Muscle layer of duodenum (tissue), 2 donors: ENCODE measurements around the gene LMTK2.
"Not testable (repeated sequence)": the region's sequence is repeated elsewhere in the genome, so short reads cannot be mapped to it uniquely, and the experiment has no call there.

ENCODE experiments used
- H3K27ac ChIP-seq: one replicate; pipeline ENCODE4 v1.7.0; 2013; ENCODE audit warnings: mild to moderate bottlenecking, low read length
- H3K27me3 ChIP-seq: one replicate; pipeline ENCODE4 v1.7.0; 2013; ENCODE audit warnings: low read depth, mild to moderate bottlenecking, control low read depth, low read length
- H3K36me3 ChIP-seq, 2 donors: one replicate each; pipeline ENCODE4 v1.7.0; 2013; ENCODE audit warnings: low read length in 2 of 2, control low read depth in 1 of 2, mild to moderate bottlenecking in 1 of 2; ENCODE audit not compliant: insufficient read depth in 2 of 2, control insufficient read depth in 1 of 2
- H3K4me1 ChIP-seq, 2 donors: one replicate each; pipeline ENCODE4 v1.7.0; 2013; ENCODE audit warnings: low read length in 2 of 2, mild to moderate bottlenecking in 2 of 2, control low read depth in 1 of 2, moderate library complexity in 1 of 2; ENCODE audit not compliant: insufficient read depth in 2 of 2, control insufficient read depth in 1 of 2
- H3K4me3 ChIP-seq, 2 donors: one replicate each; pipeline ENCODE4 v1.7.0; 2013; ENCODE audit warnings: low read length in 2 of 2, low read depth in 1 of 2, mild to moderate bottlenecking in 1 of 2
- H3K9me3 ChIP-seq, 2 donors: one replicate each; pipeline ENCODE4 v1.7.0; 2013; ENCODE audit warnings: low read length in 2 of 2, control low read depth in 1 of 2, mild to moderate bottlenecking in 1 of 2; ENCODE audit not compliant: control insufficient read depth in 1 of 2
- donor health status: healthy.

The LMTK2 gene

DNA sequence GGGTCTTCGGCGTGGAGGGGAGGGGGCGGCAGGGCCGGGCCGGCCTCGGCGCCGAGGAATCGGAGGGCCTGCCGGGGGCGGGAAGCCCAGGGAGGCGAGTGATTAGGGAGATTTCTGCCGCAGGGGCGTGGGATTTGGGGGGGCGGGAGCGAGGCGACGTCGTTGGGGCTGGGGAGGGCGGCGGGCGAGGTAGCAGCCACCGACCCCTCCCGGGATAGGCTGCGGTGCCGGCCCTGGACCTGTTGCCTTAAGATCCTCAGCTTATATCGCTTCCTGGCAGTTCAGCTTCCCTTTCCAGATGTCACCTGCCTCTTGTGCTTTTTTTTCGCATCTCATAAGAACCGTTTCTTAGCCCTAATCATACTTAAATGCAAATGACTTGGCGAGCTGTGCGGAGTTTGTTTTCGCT, 655 bp downstream of the LMTK2 start:
- no peaks in the 10 kb centered on the region for H3K27me3 ChIP-seq
- H3K9me3 ChIP-seq = peaks cover 0 to 1% of the 10 kb centered on the region in 2 donors
- peaks cover 8 to 11% of the 10 kb centered on the region in 2 donors for H3K4me1 ChIP-seq
- peak overlapping the region; percentile 49 for H3K27ac ChIP-seq
- no peaks in the 10 kb centered on the region for H3K36me3 ChIP-seq
- peak overlapping the region; percentile 90 to 97 for H3K4me3 ChIP-seq

GRCh38 chr7:98110249-98111022, 3.8 kb downstream of the LMTK2 start:
- H3K27me3 ChIP-seq = no peaks in the 10 kb centered on the region
- no peak overlapping the region for H3K27ac ChIP-seq
- peaks cover 8 to 11% of the 10 kb centered on the region in 2 donors for H3K4me1 ChIP-seq

GRCh38 chr7:98112077-98112476, 5.4 kb downstream of the LMTK2 start:
- Histone ChIP-seq H3K4me1 (peaks cover 8 to 11% of the 10 kb centered on the region in 2 donors), H3K27me3 (no peaks in the 10 kb centered on the region), H3K9me3 (no peaks in the 10 kb centered on the region), H3K4me3 (no peak overlapping the region), H3K36me3 (no peaks in the 10 kb centered on the region), H3K27ac (no peak overlapping the region)

More at GRCh38 chr7:98110249-98111022, 3.8 kb downstream of the LMTK2 start:
- no peaks in the 10 kb centered on the region for H3K9me3 ChIP-seq
- no peak overlapping the region for H3K4me3 ChIP-seq
- no peaks in the 10 kb centered on the region for H3K36me3 ChIP-seq

- H3K27ac ChIP-seq = no peak overlapping the region
- no peaks in the 10 kb centered on the region for H3K36me3 ChIP-seq
- H3K4me1 ChIP-seq = peaks cover 0 to 12% of the 10 kb centered on the region in 2 donors
- no peaks in the 10 kb centered on the region for H3K9me3 ChIP-seq
- no peak overlapping the region for H3K4me3 ChIP-seq
- no peaks in the 10 kb centered on the region for H3K27me3 ChIP-seq
Measured at GRCh38 chr7:98115746-98116525, 9.3 kb downstream of the LMTK2 start.

DNA sequence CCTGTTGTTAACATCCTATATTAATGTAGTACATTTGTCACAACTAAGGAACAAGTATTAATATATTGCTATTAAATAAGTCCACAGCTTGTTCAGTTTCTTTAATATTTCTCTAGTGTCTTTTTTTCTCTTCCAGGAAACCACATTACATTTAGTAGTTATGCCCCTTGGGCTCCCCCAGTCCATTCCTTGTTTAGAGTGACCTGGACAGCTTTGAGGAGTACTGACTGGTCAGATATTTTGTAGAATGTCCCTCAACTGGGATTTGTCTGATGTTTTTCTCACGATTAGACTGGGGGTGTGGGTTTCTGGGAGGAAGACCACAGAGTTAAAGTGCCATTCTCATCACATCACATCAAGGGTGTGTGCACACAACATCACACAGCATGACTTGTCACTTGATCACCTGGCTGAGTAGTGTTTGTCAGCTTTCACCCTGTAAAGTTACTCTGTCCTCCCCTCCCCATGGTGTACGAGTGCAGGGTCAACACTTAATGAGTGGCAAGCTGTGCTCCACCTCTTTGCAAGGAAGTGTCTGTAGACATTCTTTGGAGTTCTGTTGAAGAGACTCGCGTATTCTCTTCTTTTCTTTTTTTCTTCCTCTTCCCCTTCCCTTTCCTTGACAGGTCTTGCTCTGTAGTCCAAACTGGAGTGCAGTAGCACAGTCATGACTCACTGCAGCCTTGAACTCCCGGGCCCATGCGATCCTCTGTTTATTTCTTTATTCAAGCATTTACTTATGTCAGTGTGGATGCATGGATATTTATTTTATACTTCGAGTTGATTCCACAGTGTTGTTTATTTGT, 10.2 kb downstream of the LMTK2 start:
- Histone ChIP-seq H3K9me3 (no peaks in the 10 kb centered on the region), H3K27me3 (no peaks in the 10 kb centered on the region), H3K27ac (no peak overlapping the region), H3K4me1 (peaks cover 0 to 12% of the 10 kb centered on the region in 2 donors), H3K4me3 (no peak overlapping the region), H3K36me3 (no peaks in the 10 kb centered on the region)

DNA sequence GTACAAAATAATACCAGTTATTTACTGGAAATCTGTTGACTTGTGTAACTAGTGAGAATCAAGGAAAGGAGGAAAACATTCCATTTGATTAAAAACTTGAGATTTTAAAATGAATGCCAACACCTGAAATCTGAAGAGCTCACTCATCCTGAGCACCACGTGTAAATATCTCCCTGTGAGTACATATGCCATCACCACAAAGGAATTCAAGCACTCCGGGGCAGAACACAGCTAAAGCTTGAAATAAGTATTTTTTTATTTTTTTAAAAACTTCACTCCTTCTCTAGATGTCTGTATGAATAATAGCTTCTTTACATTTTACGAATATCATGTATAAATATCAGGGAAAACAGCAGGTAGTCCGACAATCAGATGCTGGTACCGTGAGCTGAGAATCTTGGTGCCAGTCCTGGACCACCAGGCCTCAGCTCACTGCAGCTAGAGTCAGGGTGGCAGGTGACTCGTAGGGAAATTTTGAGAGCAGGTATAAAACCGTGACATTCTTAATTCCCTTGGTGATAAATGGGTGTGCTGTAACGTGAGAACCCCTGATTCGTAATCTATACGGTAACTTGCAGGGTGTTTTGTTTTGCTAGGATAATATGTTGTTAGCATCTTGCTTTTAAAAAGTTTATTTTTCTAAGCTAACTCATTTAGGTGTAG, 12.7 kb downstream of the LMTK2 start:
- Histone ChIP-seq H3K27ac (no peak overlapping the region), H3K9me3 (no peaks in the 10 kb centered on the region), H3K36me3 (no peaks in the 10 kb centered on the region), H3K4me1 (peaks cover 0 to 12% of the 10 kb centered on the region in 2 donors), H3K4me3 (no peak overlapping the region), H3K27me3 (no peaks in the 10 kb centered on the region)

GRCh38 chr7:98120559-98120958, 13.9 kb downstream of the LMTK2 start:
- Histone ChIP-seq H3K9me3 (no peaks in the 10 kb centered on the region), H3K4me3 (no peak overlapping the region), H3K4me1 (peaks cover 0 to 12% of the 10 kb centered on the region in 2 donors), H3K27ac (no peak overlapping the region), H3K36me3 (no peaks in the 10 kb centered on the region), H3K27me3 (no peaks in the 10 kb centered on the region)

DNA sequence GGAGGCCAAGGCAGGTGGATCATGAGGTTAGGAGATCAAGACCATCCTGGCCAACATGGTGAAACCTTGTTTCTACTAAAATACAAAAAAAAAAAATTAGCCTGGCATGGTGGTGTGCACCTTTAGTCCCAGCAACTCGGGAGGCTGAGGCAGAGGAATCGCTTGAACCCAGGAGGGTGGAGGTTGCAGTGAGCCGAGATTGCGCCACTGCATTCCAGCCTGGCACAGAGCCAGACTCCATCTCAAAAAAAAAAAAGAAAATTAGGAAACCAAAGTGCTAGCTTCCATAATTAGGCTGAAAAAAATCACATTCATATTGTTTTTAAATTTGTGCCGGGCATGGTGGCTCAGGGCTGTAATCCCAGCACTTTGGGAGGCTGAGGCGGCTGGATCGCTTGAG, 14.7 kb downstream of the LMTK2 start:
- not testable (repeated sequence) for H3K27me3 ChIP-seq, H3K9me3 ChIP-seq, H3K4me3 ChIP-seq, H3K36me3 ChIP-seq, H3K27ac ChIP-seq
- peaks cover 0 to 12% of the 10 kb centered on the region in 2 donors for H3K4me1 ChIP-seq

DNA sequence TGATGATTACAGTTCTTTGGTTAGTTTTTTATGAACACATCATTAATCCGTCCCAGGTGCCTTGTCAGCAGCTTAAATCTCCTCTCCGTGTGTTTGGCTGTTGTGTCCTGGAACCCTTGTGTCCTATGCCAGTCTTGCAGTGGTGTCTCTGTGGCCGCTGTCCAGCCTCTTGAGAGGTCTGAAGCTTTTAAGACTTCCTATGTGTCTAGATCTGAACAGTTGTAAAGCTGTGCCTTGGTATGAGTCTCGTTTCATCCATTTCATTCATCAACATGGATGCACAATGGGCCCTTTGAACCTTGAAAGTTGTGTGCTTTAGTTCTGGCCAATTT, 16.7 kb downstream of the LMTK2 start:
- Histone ChIP-seq H3K4me1 (peaks cover 0 to 12% of the 10 kb centered on the region in 2 donors), H3K4me3 (no peak overlapping the region), H3K36me3 (no peaks in the 10 kb centered on the region), H3K27me3 (no peaks in the 10 kb centered on the region), H3K27ac (no peak overlapping the region), H3K9me3 (no peaks in the 10 kb centered on the region)

DNA sequence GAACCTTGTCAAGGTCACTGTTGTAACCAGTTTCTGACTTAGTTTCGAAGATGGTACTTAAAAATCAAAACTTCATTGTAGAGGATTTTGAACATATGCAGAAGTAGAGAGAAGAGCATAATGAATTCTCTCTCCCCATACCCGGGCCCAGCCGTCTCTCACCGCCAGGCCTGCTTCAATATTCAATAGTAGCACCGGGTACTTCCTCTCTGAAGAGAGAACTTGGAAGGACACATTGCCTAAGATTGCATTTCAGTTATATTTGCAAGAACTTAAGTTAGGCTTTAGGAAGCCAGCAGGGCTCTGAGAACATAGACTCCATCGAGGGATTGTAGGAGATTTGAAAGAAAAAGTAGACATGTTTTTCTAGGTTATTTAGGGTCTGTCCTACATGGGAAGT, 19.1 kb downstream of the LMTK2 start:
- no peaks in the 10 kb centered on the region for H3K9me3 ChIP-seq
- no peaks in the 10 kb centered on the region for H3K4me1 ChIP-seq
- H3K36me3 ChIP-seq = no peaks in the 10 kb centered on the region
- no peak overlapping the region for H3K4me3 ChIP-seq
- H3K27ac ChIP-seq = no peak overlapping the region
- no peaks in the 10 kb centered on the region for H3K27me3 ChIP-seq
